SK-N-MC (cell line): ENCODE measurements around the gene HOTAIR.

ENCODE experiments used
- EZH2 ChIP-seq: fragments of 200-600 bp; sonication (generic); IDR thresholded peaks from one replicate; pipeline ENCODE4 v1.6.1; 2017; ENCODE audit warnings: antibody characterized with exemption
- POLR2AphosphoS5 ChIP-seq: IDR thresholded peaks from 2 replicates; pipeline ENCODE4 v1.6.1; 2012; ENCODE audit warnings: mild to moderate bottlenecking, low read depth, low read length, borderline replicate concordance

DNA sequence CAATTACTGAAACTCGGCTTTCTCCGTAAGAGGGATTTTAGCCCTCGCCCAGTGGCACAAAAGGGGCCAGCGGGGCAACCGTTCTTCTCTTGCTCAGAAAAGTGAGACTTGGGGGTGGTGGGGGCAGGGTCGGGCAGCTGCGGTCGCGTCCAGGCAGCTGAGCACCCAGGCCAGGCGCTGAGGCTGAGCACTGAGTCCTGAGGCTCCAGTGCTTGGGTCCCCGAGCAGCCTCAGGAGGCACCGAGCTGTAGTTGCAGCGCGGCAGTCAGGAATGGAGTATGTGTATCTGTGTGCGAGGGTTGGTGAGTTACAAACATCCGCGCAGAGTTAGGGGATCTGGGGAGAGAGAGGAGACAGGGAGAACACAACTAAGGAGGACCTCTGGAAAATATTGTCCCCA is 49.4 kb upstream of the HOTAIR start:
- TF ChIP-seq POLR2AphosphoS5: no peak
- no peak for TF ChIP-seq EZH2
